Hepatocyte (in vitro differentiated cells): ENCODE data around the gene FXYD2.

Source experiments
- CTCF ChIP-seq: fragments of 200-600 bp; sonication (generic); IDR thresholded peaks from 2 replicates; pipeline ENCODE4 v1.5.1; 2016; ENCODE audit warnings: antibody characterized with exemption, mild to moderate bottlenecking; ENCODE audit not compliant: poor library complexity
- EZH2 ChIP-seq: fragments of 200-600 bp; sonication (generic); IDR thresholded peaks from 2 replicates; pipeline ENCODE4 v1.6.1; 2016; ENCODE audit warnings: antibody characterized with exemption, mild to moderate bottlenecking, borderline replicate concordance
- EZH2phosphoT487 ChIP-seq: fragments of 200-600 bp; sonication (generic); IDR thresholded peaks from one replicate; pipeline ENCODE4 v1.6.1; 2018; ENCODE audit warnings: antibody characterized with exemption, mild to moderate bottlenecking, low read depth, moderate library complexity; ENCODE audit not compliant: unreplicated experiment, severe bottlenecking

- TF ChIP-seq CTCF: no peak
- no peak for TF ChIP-seq EZH2phosphoT487
- TF ChIP-seq EZH2: no peak
Measured at GRCh38 chr11:117814766-117815261, 9.7 kb downstream of the FXYD2 start.
